GM19328 (cell line): ENCODE data around the gene COL5A1.

ENCODE experiments used
- ATAC-seq: cut with Tn5 transposase; IDR thresholded peaks from one replicate; pipeline ENCODE4 v1.9.1; 2021; ENCODE audit warnings: mild to moderate bottlenecking, moderate library complexity; ENCODE audit not compliant: unreplicated experiment

COL5A1 gene

GRCh38 chr9:134827993-134828392 lies 186.4 kb downstream of the COL5A1 start:
- no peak for ATAC-seq

GRCh38 chr9:134828892-134829291 lies 187.3 kb downstream of the COL5A1 start:
- no peak for ATAC-seq

- ATAC-seq = no peak
Observed at GRCh38 chr9:134829356-134829937, 187.8 kb downstream of the COL5A1 start.

GRCh38 chr9:134830126-134830525 lies 188.5 kb downstream of the COL5A1 start:
- ATAC-seq = no peak

GRCh38 chr9:134830926-134831720 lies 189.5 kb downstream of the COL5A1 start:
- ATAC-seq = no peak

- no peak for ATAC-seq
Observed at GRCh38 chr9:134832471-134832870, 190.9 kb downstream of the COL5A1 start.

- no peak for ATAC-seq
Observed at GRCh38 chr9:134833294-134833880, 191.8 kb downstream of the COL5A1 start.

GRCh38 chr9:134834217-134834956 lies 192.8 kb downstream of the COL5A1 start:
- ATAC-seq = no peak

- no peak for ATAC-seq
Observed at GRCh38 chr9:134834957-134835419, 193.4 kb downstream of the COL5A1 start.

GRCh38 chr9:134835448-134835847 lies 193.8 kb downstream of the COL5A1 start:
- no peak for ATAC-seq

- ATAC-seq = no peak
Observed at GRCh38 chr9:134835987-134836386, 194.4 kb downstream of the COL5A1 start.

- no peak for ATAC-seq
Observed at GRCh38 chr9:134836406-134836970, 194.9 kb downstream of the COL5A1 start.

GRCh38 chr9:134837529-134837928 lies 195.9 kb downstream of the COL5A1 start:
- ATAC-seq = no peak

GRCh38 chr9:134838651-134839454 lies 197.2 kb downstream of the COL5A1 start:
- ATAC-seq = no peak

- ATAC-seq = no peak
Observed at GRCh38 chr9:134839455-134840125, 198.0 kb downstream of the COL5A1 start.

GRCh38 chr9:134840511-134840910 lies 198.9 kb downstream of the COL5A1 start:
- ATAC-seq = no peak

GRCh38 chr9:134841180-134841904 lies 199.7 kb downstream of the COL5A1 start:
- ATAC-seq = no peak

- ATAC-seq = no peak
Observed at GRCh38 chr9:134842321-134842720, 200.7 kb downstream of the COL5A1 start.

- ATAC-seq = no peak
Observed at GRCh38 chr9:134843740-134844139, 202.1 kb downstream of the COL5A1 start.
